PC-3 (cell line): ENCODE data around the gene FLT1. TPM values are rescaled to one million over a fixed set of nuclear protein-coding genes. Genes with fewer than 3 reads are reported as not detected.

Experiments
- ATAC-seq: fragments of 200-7000 bp; cut with Tn5 transposase; 2 replicates; pipeline ENCODE4 v1.9.1; 2020; ENCODE audit warnings: mild to moderate bottlenecking, moderate library complexity
- BruUV-seq: library from RNA; stranded (reverse); fragments of 400-500 nt; replicated peaks from 2 replicates; lab custom pipeline; 2021; lab: Mats Ljungman, UMichigan
- CTCF ChIA-PET: fragments of 300-600 bp; sonication (Branson Sonifier 250); formaldehyde crosslinking; loops from one replicate; lab custom pipeline; 2022; ENCODE audit warnings: antibody characterized with exemption; lab: Charles Lee
- POLR2A ChIA-PET: fragments of 300-600 bp; sonication (Branson Sonifier 250); formaldehyde crosslinking; loops from one replicate; lab custom pipeline; 2022; ENCODE audit warnings: antibody characterized with exemption; ENCODE audit not compliant: unreplicated experiment; lab: Charles Lee
- DNase-seq: peaks from one replicate; pipeline ENCODE4 v3.0.0-alpha.2; 2015
- H2AFZ ChIP-seq: fragments of 300-600 bp; sonication (generic); 2 replicates; pipeline ENCODE4 v1.6.0; 2016; ENCODE audit warnings: antibody characterized with exemption, low read length
- H3F3A ChIP-seq: fragments of 300-600 bp; sonication (generic); one replicate; pipeline ENCODE4 v1.6.0; 2017; ENCODE audit warnings: antibody characterized with exemption, low read length, control low read depth, mild to moderate bottlenecking; ENCODE audit not compliant: unreplicated experiment
- H3K27ac ChIP-seq: fragments of 300-600 bp; sonication (generic); 2 replicates; pipeline ENCODE4 v1.5.1; 2016; ENCODE audit warnings: mild to moderate bottlenecking, low read length
- H3K27me3 ChIP-seq: fragments of 300-600 bp; sonication (generic); 2 replicates; pipeline ENCODE4 v1.6.1; 2016; ENCODE audit warnings: low read length, mixed read lengths
- H3K36me3 ChIP-seq: fragments of 300-600 bp; sonication (generic); 2 replicates; pipeline ENCODE4 v1.6.1; 2016; ENCODE audit warnings: low read depth, mixed run types, low read length, mixed read lengths
- H3K4me1 ChIP-seq: fragments of 300-600 bp; sonication (generic); 2 replicates; pipeline ENCODE4 v1.5.1; 2016; ENCODE audit warnings: low read length; ENCODE audit not compliant: insufficient read depth
- H3K4me2 ChIP-seq: fragments of 300-600 bp; sonication (generic); 2 replicates; pipeline ENCODE4 v1.6.0; 2016; ENCODE audit warnings: low read length
- H3K4me3 ChIP-seq: fragments of 300-600 bp; sonication (generic); 2 replicates; pipeline ENCODE4 v1.5.1; 2016; ENCODE audit warnings: mild to moderate bottlenecking, low read length, mixed read lengths
- H3K79me2 ChIP-seq: fragments of 300-600 bp; sonication (generic); 2 replicates; pipeline ENCODE4 v1.6.1; 2017; ENCODE audit warnings: low read length, mixed read lengths
- H3K9ac ChIP-seq: fragments of 300-600 bp; sonication (generic); 2 replicates; pipeline ENCODE4 v1.6.0; 2016; ENCODE audit warnings: mild to moderate bottlenecking, low read length
- H3K9me2 ChIP-seq: fragments of 300-600 bp; sonication (generic); replicated peaks from 2 replicates; pipeline ENCODE4 v1.6.1; 2016; ENCODE audit warnings: mixed run types, low read length, mixed read lengths
- H3K9me3 ChIP-seq: fragments of 300-600 bp; sonication (generic); 2 replicates; pipeline ENCODE4 v1.6.1; 2016; ENCODE audit warnings: low read length, mixed read lengths
- H4K20me1 ChIP-seq: fragments of 300-600 bp; sonication (generic); 2 replicates; pipeline ENCODE4 v1.6.1; 2016; ENCODE audit warnings: low read length, mixed read lengths
- EZH2 ChIP-seq: fragments of 300-600 bp; sonication (generic); IDR thresholded peaks from one replicate; pipeline ENCODE4 v1.6.1; 2017; ENCODE audit warnings: antibody characterized with exemption, mild to moderate bottlenecking, low read length; ENCODE audit not compliant: unreplicated experiment
- EZH2phosphoT487 ChIP-seq: fragments of 300-600 bp; sonication (generic); IDR thresholded peaks from 2 replicates; pipeline ENCODE4 v1.6.1; 2018; ENCODE audit warnings: mild to moderate bottlenecking, antibody characterized with exemption, low read length, borderline replicate concordance
- intact Hi-C: fragments of 100-400 bp; cut with micrococcal nuclease; formaldehyde crosslinking; loops from 2 replicates; pipeline ENCODE4 v1.9.0; 2023
- total RNA-seq: library from RNA; depleted of rRNA; stranded (reverse); fragments of >200 nt; gene quantifications from 2 replicates; pipeline ENCODE4 v1.2.3, GENCODE V29; 2014
- TF ChIP-seq, protein P1 (sequence below): fragments of 300-600 bp; sonication (generic); conservative IDR thresholded peaks from 2 replicates; pipeline ENCODE4 v1.5.1; 2017; ENCODE audit warnings: antibody characterized with exemption, low read depth, mild to moderate bottlenecking, low read length

FLT1 gene
- total RNA-seq, 1 experiment from 2014 or later: 1.2 TPM

GRCh38 chr13:28376604-28377003, 118.3 kb downstream of the FLT1 start:
- no peaks in the 10 kb centered on the region for H3K9me2 ChIP-seq
- no peak for DNase-seq
- ATAC-seq: no peak
- no peak overlapping the region for H3K27ac ChIP-seq
- no peaks in the 10 kb centered on the region for H3K9me3 ChIP-seq
- POLR2A ChIA-PET: no interaction called here
- intact Hi-C loops: no loop called here
- no peak overlapping the region for H3K9ac ChIP-seq
- H3K27me3 ChIP-seq: peaks cover 43% of the 10 kb centered on the region
- H2AFZ ChIP-seq: no peak overlapping the region
- no peaks in the 10 kb centered on the region for H3F3A ChIP-seq
- no peaks in the 10 kb centered on the region for H3K36me3 ChIP-seq
- H3K4me1 ChIP-seq: no peaks in the 10 kb centered on the region
- no peaks in the 10 kb centered on the region for H3K79me2 ChIP-seq
- no peaks in the 10 kb centered on the region for H4K20me1 ChIP-seq
- no peak overlapping the region for H3K4me3 ChIP-seq
- H3K4me2 ChIP-seq: no peak overlapping the region
- BruUV-seq: no TSS peak
- CTCF ChIA-PET: no interaction called here
- TF ChIP-seq EZH2phosphoT487 (no peak), EZH2 (no peak)
- TF ChIP-seq, protein P1, sequence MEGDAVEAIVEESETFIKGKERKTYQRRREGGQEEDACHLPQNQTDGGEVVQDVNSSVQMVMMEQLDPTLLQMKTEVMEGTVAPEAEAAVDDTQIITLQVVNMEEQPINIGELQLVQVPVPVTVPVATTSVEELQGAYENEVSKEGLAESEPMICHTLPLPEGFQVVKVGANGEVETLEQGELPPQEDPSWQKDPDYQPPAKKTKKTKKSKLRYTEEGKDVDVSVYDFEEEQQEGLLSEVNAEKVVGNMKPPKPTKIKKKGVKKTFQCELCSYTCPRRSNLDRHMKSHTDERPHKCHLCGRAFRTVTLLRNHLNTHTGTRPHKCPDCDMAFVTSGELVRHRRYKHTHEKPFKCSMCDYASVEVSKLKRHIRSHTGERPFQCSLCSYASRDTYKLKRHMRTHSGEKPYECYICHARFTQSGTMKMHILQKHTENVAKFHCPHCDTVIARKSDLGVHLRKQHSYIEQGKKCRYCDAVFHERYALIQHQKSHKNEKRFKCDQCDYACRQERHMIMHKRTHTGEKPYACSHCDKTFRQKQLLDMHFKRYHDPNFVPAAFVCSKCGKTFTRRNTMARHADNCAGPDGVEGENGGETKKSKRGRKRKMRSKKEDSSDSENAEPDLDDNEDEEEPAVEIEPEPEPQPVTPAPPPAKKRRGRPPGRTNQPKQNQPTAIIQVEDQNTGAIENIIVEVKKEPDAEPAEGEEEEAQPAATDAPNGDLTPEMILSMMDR: no peak

DNA sequence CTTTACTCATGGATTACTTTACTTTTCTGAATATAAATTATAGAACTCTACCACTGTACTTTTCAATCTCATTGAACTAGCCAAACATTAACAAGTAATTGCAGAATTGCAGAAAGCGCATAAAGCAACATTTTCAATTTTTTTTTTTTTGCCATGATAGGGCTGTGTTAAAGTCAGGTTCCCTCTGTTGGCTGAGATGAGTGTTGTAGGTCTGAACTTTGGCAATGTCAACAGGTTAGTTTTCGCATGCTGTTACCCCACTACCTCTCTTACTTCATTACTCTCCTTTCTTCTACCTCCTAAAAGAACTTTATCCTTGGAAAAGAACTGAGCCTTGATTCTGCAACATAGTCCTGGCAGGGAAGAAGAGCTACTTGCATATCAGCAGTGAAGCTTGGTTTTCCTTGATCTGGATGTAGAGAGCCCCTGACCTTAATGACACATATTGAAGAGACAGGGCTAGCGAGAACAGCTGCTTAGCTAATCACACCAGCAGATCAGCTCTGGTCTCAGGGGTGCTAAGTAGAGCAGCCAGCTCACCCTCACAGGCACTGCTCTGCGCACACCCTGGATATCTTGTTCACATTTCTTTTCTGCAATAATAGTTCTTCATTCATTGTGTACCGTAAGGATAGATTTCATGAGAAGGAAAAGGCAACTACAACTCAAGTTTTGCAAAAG, 119.5 kb downstream of the FLT1 start:
- Histone ChIP-seq H3K9ac (no peak overlapping the region), H3K4me2 (no peak overlapping the region), H3K9me3 (no peaks in the 10 kb centered on the region), H3F3A (no peaks in the 10 kb centered on the region), H3K4me3 (no peak overlapping the region), H3K9me2 (no peaks in the 10 kb centered on the region), H3K27me3 (peaks cover 43% of the 10 kb centered on the region), H3K27ac (no peak overlapping the region), H3K36me3 (no peaks in the 10 kb centered on the region), H3K79me2 (no peaks in the 10 kb centered on the region), H2AFZ (no peak overlapping the region), H4K20me1 (no peaks in the 10 kb centered on the region), H3K4me1 (no peaks in the 10 kb centered on the region; the same call in 1 of the 2 replicates)
- CTCF ChIA-PET: no interaction called here
- DNase-seq (no peak), ATAC-seq (no peak)
- intact Hi-C loops: no loop called here
- POLR2A ChIA-PET: no interaction called here
- TF ChIP-seq EZH2 (no peak), EZH2phosphoT487 (no peak)
- TF ChIP-seq, protein P1: no peak
- no TSS peak for BruUV-seq

DNA sequence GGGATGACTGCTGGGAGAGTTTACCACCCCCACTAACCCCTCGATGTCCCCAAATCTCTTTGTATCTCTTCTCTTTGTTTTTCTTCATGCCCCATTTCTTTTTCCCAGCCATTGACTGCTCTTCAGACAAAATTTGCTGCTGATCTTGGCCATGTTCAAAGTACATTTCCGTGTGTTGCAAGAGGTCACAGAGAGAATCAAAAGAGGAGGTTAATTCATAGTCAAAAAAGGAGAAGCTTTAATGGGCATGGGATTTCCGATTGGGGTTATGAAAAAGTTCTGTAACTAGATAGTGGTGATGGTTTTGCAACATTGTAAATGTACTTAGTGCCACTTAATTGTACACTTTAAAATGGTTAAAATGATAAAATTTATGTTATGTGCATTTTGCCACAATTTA, 121.1 kb downstream of the FLT1 start:
- Histone ChIP-seq H3K27me3 (peaks cover 30% of the 10 kb centered on the region), H3K4me3 (no peak overlapping the region), H4K20me1 (no peaks in the 10 kb centered on the region), H3K4me1 (no peaks in the 10 kb centered on the region; the same call in 1 of the 2 replicates), H3K9ac (no peak overlapping the region), H2AFZ (no peak overlapping the region), H3K27ac (no peak overlapping the region), H3F3A (no peaks in the 10 kb centered on the region), H3K9me3 (no peaks in the 10 kb centered on the region), H3K79me2 (no peaks in the 10 kb centered on the region), H3K36me3 (no peaks in the 10 kb centered on the region), H3K9me2 (no peaks in the 10 kb centered on the region), H3K4me2 (no peak overlapping the region)
- intact Hi-C loops: no loop called here
- ChIA-PET POLR2A (no interaction called here), CTCF (no interaction called here)
- TF ChIP-seq EZH2phosphoT487 (no peak), EZH2 (no peak)
- TF ChIP-seq, protein P1: no peak
- BruUV-seq: no TSS peak
- ATAC-seq (no peak), DNase-seq (no peak)
